Measurements from ENCODE around the gene CFTR. TPM values are rescaled to one million over a fixed set of nuclear protein-coding genes. Genes with fewer than 3 reads are reported as not detected.

CFTR gene
- total RNA-seq, 1 experiment from 2014 or later, result 130 TPM

- no peak for DNase-seq
- H3K27ac Mint-ChIP-seq (ENCODE audit: unreplicated experiment), result no peak overlapping the region
- H3K4me3 Mint-ChIP-seq (ENCODE audit: unreplicated experiment), result no peak overlapping the region
- Histone ChIP-seq H3K36me3 (ENCODE audit: control insufficient read depth, insufficient read depth, low read length) (peaks cover 2% of the 10 kb centered on the region; the same call in 1 of the 2 replicates), H3K27me3 (replicated peaks; ENCODE audit: control insufficient read depth, insufficient read depth, low read length) (no peaks in the 10 kb centered on the region), H3K4me1 (0 out of 2 replicates have a peak, but pooled peaks cover 4% of the 10 kb centered on the region), H3K4me3 (ENCODE audit: low read depth, low read length) (no peak overlapping the region), H3K9me3 (no peaks in the 10 kb centered on the region)
- H3K36me3 Mint-ChIP-seq (ENCODE audit: insufficient read depth, unreplicated experiment), result peaks cover 46% of the 10 kb centered on the region
- intact Hi-C loops (cut with micrococcal nuclease; ENCODE audit: unreplicated experiment), result no loop called here
- no peaks in the 10 kb centered on the region for H3K27me3 Mint-ChIP-seq (ENCODE audit: insufficient read depth, unreplicated experiment)
- BruUV-seq (replicated peaks), result no TSS peak
- H3K9me3 Mint-ChIP-seq (ENCODE audit: unreplicated experiment), result no peaks in the 10 kb centered on the region
- no peak for TF ChIP-seq CTCF (IDR thresholded peaks at IDR 0.05; ENCODE audit: insufficient read depth in 1 of 2, low read depth in 1 of 2, low read length in 1 of 2, severe bottlenecking in 1 of 2, unreplicated experiment in 1 of 2)
- H3K4me1 Mint-ChIP-seq (ENCODE audit: low read depth, unreplicated experiment), result no peaks in the 10 kb centered on the region
- ChIA-PET POLR2A (no interaction called here), CTCF (no interaction called here)
These were observed 75.4 kb downstream of the CFTR start for GRCh38 chr7:117555260-117555659.

- no peaks in the 10 kb centered on the region for H3K9me3 ChIP-seq
- no peaks in the 10 kb centered on the region for H3K36me3 ChIP-seq (ENCODE audit: control insufficient read depth, insufficient read depth, low read length)
- H3K27me3 ChIP-seq (replicated peaks; ENCODE audit: control insufficient read depth, insufficient read depth, low read length), result no peaks in the 10 kb centered on the region
- Mint-ChIP-seq H3K36me3 (ENCODE audit: insufficient read depth, unreplicated experiment) (peaks cover 67% of the 10 kb centered on the region), H3K27ac (ENCODE audit: unreplicated experiment) (no peak overlapping the region), H3K9me3 (ENCODE audit: unreplicated experiment) (no peaks in the 10 kb centered on the region), H3K4me1 (ENCODE audit: low read depth, unreplicated experiment) (peaks cover 21% of the 10 kb centered on the region), H3K27me3 (ENCODE audit: insufficient read depth, unreplicated experiment) (no peaks in the 10 kb centered on the region), H3K4me3 (ENCODE audit: unreplicated experiment) (no peak overlapping the region)
- TF ChIP-seq CTCF (IDR thresholded peaks at IDR 0.05; ENCODE audit: insufficient read depth in 1 of 2, low read depth in 1 of 2, low read length in 1 of 2, severe bottlenecking in 1 of 2, unreplicated experiment in 1 of 2), result no peak
- BruUV-seq (replicated peaks), result no TSS peak
- intact Hi-C loops (cut with micrococcal nuclease; ENCODE audit: unreplicated experiment), result no loop called here
- CTCF ChIA-PET, result no interaction called here
- POLR2A ChIA-PET, result no interaction called here
- peaks cover 34% of the 10 kb centered on the region for H3K4me1 ChIP-seq
- no peak overlapping the region for H3K4me3 ChIP-seq (ENCODE audit: low read depth, low read length)
- DNase-seq, result no peak
These were observed 79.6 kb downstream of the CFTR start for GRCh38 chr7:117559391-117559790.

- Histone ChIP-seq H3K9me3 (no peaks in the 10 kb centered on the region), H3K4me1 (peaks cover 40% of the 10 kb centered on the region), H3K4me3 (ENCODE audit: low read depth, low read length) (no peak overlapping the region), H3K27me3 (replicated peaks; ENCODE audit: control insufficient read depth, insufficient read depth, low read length) (no peaks in the 10 kb centered on the region), H3K36me3 (ENCODE audit: control insufficient read depth, insufficient read depth, low read length) (no peaks in the 10 kb centered on the region)
- no peak for TF ChIP-seq CTCF (IDR thresholded peaks at IDR 0.05; ENCODE audit: insufficient read depth in 1 of 2, low read depth in 1 of 2, low read length in 1 of 2, severe bottlenecking in 1 of 2, unreplicated experiment in 1 of 2)
- ChIA-PET CTCF (no interaction called here), POLR2A (no interaction called here)
- intact Hi-C loops (cut with micrococcal nuclease; ENCODE audit: unreplicated experiment), result no loop called here
- DNase-seq, result no peak
- Mint-ChIP-seq H3K27me3 (ENCODE audit: insufficient read depth, unreplicated experiment) (no peaks in the 10 kb centered on the region), H3K9me3 (ENCODE audit: unreplicated experiment) (no peaks in the 10 kb centered on the region), H3K4me3 (ENCODE audit: unreplicated experiment) (no peak overlapping the region), H3K36me3 (ENCODE audit: insufficient read depth, unreplicated experiment) (peaks cover 67% of the 10 kb centered on the region), H3K27ac (ENCODE audit: unreplicated experiment) (no peak overlapping the region), H3K4me1 (ENCODE audit: low read depth, unreplicated experiment) (peaks cover 21% of the 10 kb centered on the region)
- no TSS peak for BruUV-seq (replicated peaks)
These were observed 80.2 kb downstream of the CFTR start for GRCh38 chr7:117560030-117560429.
